ENCODE results near the gene LCE3D. TPM values are rescaled to one million over a fixed set of nuclear protein-coding genes. Genes with fewer than 3 reads are reported as not detected.
"Not testable (repeated sequence)": the region's sequence is repeated elsewhere in the genome, so short reads cannot be mapped to it uniquely, and the experiment has no call there.

LCE3D gene
- polyA plus RNA-seq, 1 donor (not counting 4 experiments of a cell fraction or from before 2014, with no cell fraction given) = 4.4 TPM

DNA sequence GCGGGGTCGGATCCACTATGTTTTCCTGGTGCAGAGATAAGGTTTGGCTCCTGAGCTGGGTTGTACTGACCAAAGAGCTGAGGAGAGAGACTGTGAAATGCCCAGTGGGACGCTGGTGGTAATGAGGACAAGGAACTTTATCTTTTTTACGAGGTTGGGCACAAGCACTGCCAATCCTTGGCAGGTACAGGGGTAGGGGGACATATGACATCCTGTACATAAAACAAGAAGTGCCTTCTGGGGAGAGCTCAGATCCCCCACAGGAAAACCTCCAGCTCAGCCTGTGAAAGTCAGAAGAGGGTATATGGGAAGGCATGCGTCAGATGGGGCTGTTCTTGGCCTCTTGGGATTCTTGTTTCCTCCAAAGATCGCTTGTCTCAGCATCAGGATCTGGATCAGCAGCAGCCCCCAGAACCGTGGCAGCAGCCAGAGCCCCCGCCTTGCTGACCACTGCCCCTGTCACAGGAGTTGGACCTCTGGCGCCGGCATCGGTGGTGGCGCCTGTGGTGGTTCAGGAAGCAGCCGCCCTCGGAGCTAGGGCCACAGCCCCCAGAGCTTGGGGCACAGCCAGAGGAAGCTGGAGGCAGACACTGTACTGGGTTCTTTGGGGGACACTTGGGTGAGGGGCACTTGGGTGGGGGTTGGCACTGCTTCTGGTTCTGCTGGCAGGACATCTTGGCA is 14.6 kb downstream of the LCE3D start:
- H3K27ac ChIP-seq (ENCODE audit: control insufficient read depth, insufficient read depth, low read length) = no peak overlapping the region

DNA sequence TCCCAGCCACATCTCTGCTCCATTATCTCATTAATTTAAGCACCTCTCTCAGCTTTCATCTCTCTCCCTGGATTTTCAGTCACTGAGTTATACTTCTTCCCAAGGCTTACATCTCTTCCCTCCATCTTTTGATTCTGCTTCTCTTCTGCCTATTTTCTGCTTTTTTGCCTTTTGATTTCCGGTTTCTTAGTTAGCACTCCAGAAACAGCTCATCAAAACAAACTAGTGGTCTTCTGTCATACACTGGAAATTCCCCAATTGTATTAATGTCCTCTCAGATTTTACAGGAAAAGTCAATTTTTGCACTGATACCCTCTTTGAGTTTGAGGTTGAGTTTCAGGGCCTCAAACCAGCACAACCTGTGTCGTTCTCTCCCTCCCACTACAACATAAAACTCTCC is 15.2 kb downstream of the LCE3D start:
- Histone ChIP-seq H4K20me1 (ENCODE audit: control insufficient read depth, extremely low read depth, insufficient read depth, low read length) (no peaks in the 10 kb centered on the region), H3K27me3 (ENCODE audit: control insufficient read depth, extremely low read depth, insufficient read depth, low read length) (no peaks in the 10 kb centered on the region), H3K4me2 (ENCODE audit: control insufficient read depth, extremely low read depth, insufficient read depth, low read depth, low read length) (no peak overlapping the region), H3K4me1 (ENCODE audit: control insufficient read depth, extremely low read depth, insufficient read depth, low read length) (peaks cover 12% of the 10 kb centered on the region), H3K9ac (ENCODE audit: control insufficient read depth, extremely low read depth, insufficient read depth, low read length) (no peak overlapping the region), H3K79me2 (ENCODE audit: control insufficient read depth, insufficient read depth, low read length) (no peaks in the 10 kb centered on the region), H3K9me3 (ENCODE audit: control insufficient read depth, low read depth, low read length) (peaks cover 2% of the 10 kb centered on the region), H3K4me3 (ENCODE audit: control insufficient read depth in 2 of 3, extremely low read depth in 1 of 3, insufficient read depth in 2 of 3, low read depth in 1 of 3, low read length in 3 of 3) (no peak overlapping the region), H3K9me1 (ENCODE audit: control insufficient read depth, extremely low read depth, insufficient read depth, low read length) (no peaks in the 10 kb centered on the region), H2AFZ (ENCODE audit: control insufficient read depth, low read length) (no peak overlapping the region), H3K36me3 (ENCODE audit: control insufficient read depth in 2 of 2, extremely low read depth in 1 of 2, insufficient read depth in 2 of 2, low read length in 2 of 2) (no peaks in the 10 kb centered on the region), H3K27ac (ENCODE audit: control insufficient read depth, insufficient read depth, low read length) (no peak overlapping the region)
- no peak for FAIRE-seq
- dilution Hi-C loops (cut with MboI; ENCODE audit: extremely low pct_ligation_motif_present, low sequenced_read_pairs) = no loop called here
- no peak for TF ChIP-seq EZH2 (IDR thresholded peaks at IDR 0.05; ENCODE audit: low read length)
- TF ChIP-seq, protein P1, sequence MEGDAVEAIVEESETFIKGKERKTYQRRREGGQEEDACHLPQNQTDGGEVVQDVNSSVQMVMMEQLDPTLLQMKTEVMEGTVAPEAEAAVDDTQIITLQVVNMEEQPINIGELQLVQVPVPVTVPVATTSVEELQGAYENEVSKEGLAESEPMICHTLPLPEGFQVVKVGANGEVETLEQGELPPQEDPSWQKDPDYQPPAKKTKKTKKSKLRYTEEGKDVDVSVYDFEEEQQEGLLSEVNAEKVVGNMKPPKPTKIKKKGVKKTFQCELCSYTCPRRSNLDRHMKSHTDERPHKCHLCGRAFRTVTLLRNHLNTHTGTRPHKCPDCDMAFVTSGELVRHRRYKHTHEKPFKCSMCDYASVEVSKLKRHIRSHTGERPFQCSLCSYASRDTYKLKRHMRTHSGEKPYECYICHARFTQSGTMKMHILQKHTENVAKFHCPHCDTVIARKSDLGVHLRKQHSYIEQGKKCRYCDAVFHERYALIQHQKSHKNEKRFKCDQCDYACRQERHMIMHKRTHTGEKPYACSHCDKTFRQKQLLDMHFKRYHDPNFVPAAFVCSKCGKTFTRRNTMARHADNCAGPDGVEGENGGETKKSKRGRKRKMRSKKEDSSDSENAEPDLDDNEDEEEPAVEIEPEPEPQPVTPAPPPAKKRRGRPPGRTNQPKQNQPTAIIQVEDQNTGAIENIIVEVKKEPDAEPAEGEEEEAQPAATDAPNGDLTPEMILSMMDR (optimal IDR thresholded peaks at IDR 0.05 in 1 of 3, IDR thresholded peaks at IDR 0.05 in 1 of 3, conservative IDR thresholded peaks at IDR 0.05 in 1 of 3; ENCODE audit: extremely low read depth in 1 of 3, insufficient read depth in 2 of 3, low read length in 3 of 3) = no peak
- DNase-seq (ENCODE audit: low read depth, low spot score) = no peak

More for the DNA sequence above, 14.6 kb downstream of the LCE3D start:
- H3K27me3 ChIP-seq (ENCODE audit: control insufficient read depth, extremely low read depth, insufficient read depth, low read length) = no peaks in the 10 kb centered on the region
- no peaks in the 10 kb centered on the region for H3K79me2 ChIP-seq (ENCODE audit: control insufficient read depth, insufficient read depth, low read length)
- H3K4me1 ChIP-seq (ENCODE audit: control insufficient read depth, extremely low read depth, insufficient read depth, low read length) = peaks cover 12% of the 10 kb centered on the region
- H4K20me1 ChIP-seq (ENCODE audit: control insufficient read depth, extremely low read depth, insufficient read depth, low read length) = no peaks in the 10 kb centered on the region
- H2AFZ ChIP-seq (ENCODE audit: control insufficient read depth, low read length) = no peak overlapping the region
- H3K4me3 ChIP-seq (ENCODE audit: control insufficient read depth in 2 of 3, extremely low read depth in 1 of 3, insufficient read depth in 2 of 3, low read depth in 1 of 3, low read length in 3 of 3) = no peak overlapping the region
- peaks cover 2% of the 10 kb centered on the region for H3K9me3 ChIP-seq (ENCODE audit: control insufficient read depth, low read depth, low read length)
- DNase-seq (ENCODE audit: low read depth, low spot score) (no peak), FAIRE-seq (no peak)
- H3K4me2 ChIP-seq (ENCODE audit: control insufficient read depth, extremely low read depth, insufficient read depth, low read depth, low read length) = no peak overlapping the region
- H3K9ac ChIP-seq (ENCODE audit: control insufficient read depth, extremely low read depth, insufficient read depth, low read length) = no peak overlapping the region
- no peaks in the 10 kb centered on the region for H3K9me1 ChIP-seq (ENCODE audit: control insufficient read depth, extremely low read depth, insufficient read depth, low read length)
- dilution Hi-C loops (cut with MboI; ENCODE audit: extremely low pct_ligation_motif_present, low sequenced_read_pairs) = no loop called here
- H3K36me3 ChIP-seq (ENCODE audit: control insufficient read depth in 2 of 2, extremely low read depth in 1 of 2, insufficient read depth in 2 of 2, low read length in 2 of 2) = no peaks in the 10 kb centered on the region
- no peak for TF ChIP-seq EZH2 (IDR thresholded peaks at IDR 0.05; ENCODE audit: low read length)

DNA sequence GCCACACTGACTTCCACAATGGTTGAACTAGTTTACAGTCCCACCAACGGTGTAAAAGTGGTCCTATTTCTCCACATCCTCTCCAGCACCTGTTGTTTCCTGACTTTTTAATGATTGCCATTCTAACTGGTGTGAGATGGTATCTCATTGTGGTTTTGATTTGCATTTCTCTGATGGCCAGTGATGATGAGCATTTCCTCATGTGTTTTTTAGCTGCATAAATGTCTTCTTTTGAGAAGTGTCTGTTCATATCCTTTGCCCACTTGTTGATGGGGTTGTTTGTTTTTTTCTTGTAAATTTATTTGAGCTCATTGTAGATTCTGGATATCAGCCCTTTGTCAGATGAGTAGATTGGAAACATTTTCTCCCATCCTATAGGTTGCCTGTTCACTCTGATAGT is 32.0 kb downstream of the LCE3D start:
- not testable (repeated sequence) for DNase-seq (ENCODE audit: low read depth, low spot score); FAIRE-seq

More for the DNA sequence above, 32.0 kb downstream of the LCE3D start:
- H3K27ac ChIP-seq (ENCODE audit: control insufficient read depth, insufficient read depth, low read length); H3K36me3 ChIP-seq (ENCODE audit: control insufficient read depth in 2 of 2, extremely low read depth in 1 of 2, insufficient read depth in 2 of 2, low read length in 2 of 2); H3K4me3 ChIP-seq (ENCODE audit: control insufficient read depth in 2 of 3, extremely low read depth in 1 of 3, insufficient read depth in 2 of 3, low read depth in 1 of 3, low read length in 3 of 3); H3K9me1 ChIP-seq (ENCODE audit: control insufficient read depth, extremely low read depth, insufficient read depth, low read length); dilution Hi-C loops (cut with MboI; ENCODE audit: extremely low pct_ligation_motif_present, low sequenced_read_pairs); H3K9me3 ChIP-seq (ENCODE audit: control insufficient read depth, low read depth, low read length); H2AFZ ChIP-seq (ENCODE audit: control insufficient read depth, low read length); H3K4me2 ChIP-seq (ENCODE audit: control insufficient read depth, extremely low read depth, insufficient read depth, low read depth, low read length); H3K4me1 ChIP-seq (ENCODE audit: control insufficient read depth, extremely low read depth, insufficient read depth, low read length); H4K20me1 ChIP-seq (ENCODE audit: control insufficient read depth, extremely low read depth, insufficient read depth, low read length); H3K9ac ChIP-seq (ENCODE audit: control insufficient read depth, extremely low read depth, insufficient read depth, low read length); H3K79me2 ChIP-seq (ENCODE audit: control insufficient read depth, insufficient read depth, low read length); H3K27me3 ChIP-seq (ENCODE audit: control insufficient read depth, extremely low read depth, insufficient read depth, low read length): not testable (repeated sequence)

All from keratinocyte (primary cell).